Karpas-422 (cell line): ENCODE measurements around the gene MYO1E. TPM values are rescaled to one million over a fixed set of nuclear protein-coding genes. Genes with fewer than 3 reads are reported as not detected.
"Not testable (repeated sequence)": the region's sequence is repeated elsewhere in the genome, so short reads cannot be mapped to it uniquely, and the experiment has no call there.

Experiments used
- DNase-seq: peaks from one replicate; pipeline ENCODE4 v3.0.0-alpha.2; 2015
- H2AFZ ChIP-seq: fragments of 200-600 bp; sonication (generic); 2 replicates; pipeline ENCODE4 v1.6.1; 2014; ENCODE audit warnings: antibody characterized with exemption, low read length, mixed read lengths
- H3K27ac ChIP-seq: fragments of 200-600 bp; sonication (generic); 2 replicates; pipeline ENCODE4 v1.5.1; 2014; ENCODE audit warnings: mild to moderate bottlenecking, low read length, moderate library complexity
- H3K27me3 ChIP-seq: fragments of 200-600 bp; sonication (generic); 2 replicates; pipeline ENCODE4 v1.6.1; 2014; ENCODE audit warnings: low read length, mixed read lengths
- H3K36me3 ChIP-seq: fragments of 200-600 bp; sonication (generic); 2 replicates; pipeline ENCODE4 v1.6.1; 2014; ENCODE audit warnings: low read length, mixed read lengths; ENCODE audit not compliant: insufficient read depth
- H3K4me1 ChIP-seq: fragments of 200-600 bp; sonication (generic); 2 replicates; pipeline ENCODE4 v1.6.1; 2014; ENCODE audit warnings: mild to moderate bottlenecking, low read length, mixed read lengths
- H3K4me2 ChIP-seq: fragments of 200-600 bp; sonication (generic); 2 replicates; pipeline ENCODE4 v1.6.1; 2014; ENCODE audit warnings: low read length, low read depth, mild to moderate bottlenecking; ENCODE audit not compliant: poor library complexity, severe bottlenecking
- H3K4me3 ChIP-seq: fragments of 200-600 bp; sonication (generic); 2 replicates; pipeline ENCODE4 v1.5.1; 2014; ENCODE audit warnings: mild to moderate bottlenecking, antibody characterized with exemption, low read length, mixed read lengths
- H3K79me2 ChIP-seq: fragments of 200-600 bp; sonication (generic); 2 replicates; pipeline ENCODE4 v1.6.1; 2014; ENCODE audit warnings: mild to moderate bottlenecking, low read length, mixed read lengths
- H3K9ac ChIP-seq: fragments of 200-600 bp; sonication (generic); 2 replicates; pipeline ENCODE4 v1.6.0; 2014; ENCODE audit warnings: low read length
- H3K9me2 ChIP-seq: fragments of 200-600 bp; sonication (generic), shearing (Covaris generic); replicated peaks from 2 replicates; pipeline ENCODE4 v1.6.0; 2014; ENCODE audit warnings: mild to moderate bottlenecking, low read length, moderate library complexity; ENCODE audit not compliant: insufficient read depth
- H3K9me3 ChIP-seq: fragments of 300-700, 200-600 bp; sonication (generic); 2 replicates; pipeline ENCODE4 v1.6.1; 2014; ENCODE audit warnings: low read length, mixed read lengths
- H4K20me1 ChIP-seq: fragments of 200-600 bp; sonication (generic); 2 replicates; pipeline ENCODE4 v1.6.1; 2014; ENCODE audit warnings: mild to moderate bottlenecking, antibody characterized with exemption, low read length, low read depth; ENCODE audit not compliant: insufficient read depth
- total RNA-seq: library from RNA; depleted of rRNA; stranded (reverse); fragments of >200 nt; shearing (Covaris generic); gene quantifications from 2 replicates; pipeline ENCODE4 v1.2.3, GENCODE V29; 2014; ENCODE audit warnings: low replicate concordance

MYO1E gene
- total RNA-seq, 1 experiment from 2014 or later, result 1.5 TPM

DNA sequence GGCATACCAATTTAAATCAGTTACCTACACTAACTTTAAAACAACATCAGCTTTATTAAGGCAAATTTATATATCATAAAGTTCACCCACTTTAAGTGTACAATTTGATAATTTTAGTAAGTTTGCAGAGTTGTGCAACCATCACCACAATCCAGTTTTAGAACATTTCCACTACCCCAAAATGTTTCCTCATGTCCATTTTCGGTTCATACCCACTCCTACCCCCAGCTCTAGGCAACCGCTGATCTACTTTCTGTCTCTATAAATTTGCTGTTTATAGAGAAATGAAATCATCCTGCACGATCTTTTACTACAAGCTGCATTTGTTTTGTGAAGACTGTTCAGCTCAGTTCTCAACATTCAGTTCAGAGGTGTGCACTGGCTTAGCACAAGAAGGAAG is 33.8 kb upstream of the MYO1E start:
- H3K4me2 ChIP-seq, result peak overlapping the region; percentile 34
- H2AFZ ChIP-seq, result no peak overlapping the region
- no peaks in the 10 kb centered on the region for H3K9me3 ChIP-seq
- peak; percentile 59 for DNase-seq
- H3K79me2 ChIP-seq, result no peaks in the 10 kb centered on the region
- no peaks in the 10 kb centered on the region for H3K27me3 ChIP-seq
- no peaks in the 10 kb centered on the region for H3K36me3 ChIP-seq
- no peaks in the 10 kb centered on the region for H4K20me1 ChIP-seq
- peaks cover 16% of the 10 kb centered on the region for H3K4me1 ChIP-seq
- no peak overlapping the region for H3K4me3 ChIP-seq
- no peaks in the 10 kb centered on the region for H3K9me2 ChIP-seq
- peak overlapping the region; percentile 24; the same call in 1 of the 2 replicates for H3K27ac ChIP-seq
- H3K9ac ChIP-seq, result no peak overlapping the region

DNA sequence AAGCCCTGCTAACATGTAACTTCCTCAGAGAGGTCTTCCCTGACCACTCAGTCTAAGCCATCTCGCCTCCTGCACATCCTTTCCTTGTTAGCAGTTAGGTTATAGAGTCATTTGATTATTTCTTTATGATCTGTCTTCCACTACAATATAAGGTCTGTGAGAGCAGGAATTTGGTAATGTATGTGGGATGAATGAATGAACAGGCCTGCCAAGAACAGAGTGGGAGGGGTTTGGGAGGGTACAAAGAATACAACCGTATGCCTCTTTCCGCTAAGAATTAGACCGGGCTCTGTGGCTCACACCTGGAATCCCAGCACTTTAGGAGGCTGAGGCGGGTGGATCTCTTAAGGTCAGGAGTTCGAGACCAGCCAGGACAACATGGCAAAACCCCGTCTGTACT is 32.4 kb upstream of the MYO1E start:
- no peak overlapping the region for H3K4me3 ChIP-seq
- no peak for DNase-seq
- peaks cover 19% of the 10 kb centered on the region for H3K4me1 ChIP-seq
- H3K9ac ChIP-seq, result no peak overlapping the region
- H4K20me1 ChIP-seq, result no peaks in the 10 kb centered on the region
- no peaks in the 10 kb centered on the region for H3K27me3 ChIP-seq
- no peak overlapping the region for H3K4me2 ChIP-seq
- no peaks in the 10 kb centered on the region for H3K9me2 ChIP-seq
- no peaks in the 10 kb centered on the region for H3K36me3 ChIP-seq
- H3K27ac ChIP-seq, result no peak overlapping the region
- no peak overlapping the region for H2AFZ ChIP-seq
- no peaks in the 10 kb centered on the region for H3K79me2 ChIP-seq
- H3K9me3 ChIP-seq, result no peaks in the 10 kb centered on the region

GRCh38 chr15:59401824-59402569 is 29.3 kb upstream of the MYO1E start:
- Histone ChIP-seq H3K9me2 (no peaks in the 10 kb centered on the region), H3K79me2 (no peaks in the 10 kb centered on the region), H3K9me3 (no peaks in the 10 kb centered on the region), H3K36me3 (no peaks in the 10 kb centered on the region), H3K4me2 (no peak overlapping the region), H3K4me3 (no peak overlapping the region), H4K20me1 (no peaks in the 10 kb centered on the region), H3K27me3 (no peaks in the 10 kb centered on the region), H3K4me1 (peaks cover 32% of the 10 kb centered on the region), H2AFZ (no peak overlapping the region), H3K9ac (no peak overlapping the region), H3K27ac (no peak overlapping the region)
- no peak for DNase-seq

DNA sequence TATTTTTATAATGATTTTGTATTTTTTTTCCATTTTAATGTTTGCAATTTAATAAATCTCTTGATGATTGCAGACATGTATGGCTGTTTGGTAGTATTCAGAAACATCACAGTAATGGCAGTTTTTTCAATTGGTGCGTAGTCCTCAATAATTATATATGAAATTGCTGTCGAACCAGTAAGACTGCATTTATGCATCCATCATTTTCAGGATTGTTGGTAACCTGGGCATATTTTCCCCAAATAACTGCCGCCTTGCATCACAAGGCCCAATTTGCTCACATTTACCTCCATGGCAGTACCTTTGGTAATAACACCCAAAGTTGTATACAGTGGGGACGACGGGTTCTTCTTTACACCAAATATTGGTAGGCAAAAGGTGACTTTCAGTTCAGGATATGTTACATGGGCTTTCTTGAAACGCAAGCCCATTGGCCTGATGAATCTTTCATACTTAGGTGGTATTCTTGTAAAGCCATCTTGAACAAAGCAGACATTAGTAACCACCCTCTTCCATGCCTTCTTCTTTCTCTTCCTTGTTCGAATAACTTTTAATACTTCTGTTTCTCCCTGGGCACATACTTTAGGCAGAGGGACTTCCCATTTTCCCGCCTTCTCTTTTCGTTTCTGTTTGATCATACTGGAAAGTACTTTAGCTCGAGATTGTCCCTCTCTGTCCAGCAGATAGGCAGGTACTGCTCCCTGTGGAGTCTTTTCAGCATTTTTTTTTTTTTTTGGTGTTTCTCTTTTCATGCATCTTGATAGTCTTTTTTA is 28.6 kb upstream of the MYO1E start:
- not testable (repeated sequence) for H3K36me3 ChIP-seq, H3K9ac ChIP-seq, H3K4me2 ChIP-seq, H3K4me3 ChIP-seq, H3K27me3 ChIP-seq, H2AFZ ChIP-seq, H3K9me2 ChIP-seq, H3K27ac ChIP-seq, H3K79me2 ChIP-seq, H4K20me1 ChIP-seq, DNase-seq, H3K9me3 ChIP-seq
- H3K4me1 ChIP-seq, result peaks cover 25% of the 10 kb centered on the region

- Histone ChIP-seq H3K4me3 (0 out of 2 replicates have a peak overlapping the region, but pooled peaks have one; percentile 13), H3K27ac (no peak overlapping the region), H3K36me3 (no peaks in the 10 kb centered on the region), H3K79me2 (no peaks in the 10 kb centered on the region), H2AFZ (peak overlapping the region; percentile 19; the same call in 1 of the 2 replicates), H3K9me3 (no peaks in the 10 kb centered on the region), H3K9ac (peak overlapping the region; percentile 41; the same call in 1 of the 2 replicates), H3K4me2 (peak overlapping the region; percentile 43), H3K27me3 (no peaks in the 10 kb centered on the region), H3K9me2 (no peaks in the 10 kb centered on the region), H4K20me1 (no peaks in the 10 kb centered on the region), H3K4me1 (peaks cover 19% of the 10 kb centered on the region)
- no peak for DNase-seq
Measured at GRCh38 chr15:59400103-59400813, 27.6 kb upstream of the MYO1E start.

DNA sequence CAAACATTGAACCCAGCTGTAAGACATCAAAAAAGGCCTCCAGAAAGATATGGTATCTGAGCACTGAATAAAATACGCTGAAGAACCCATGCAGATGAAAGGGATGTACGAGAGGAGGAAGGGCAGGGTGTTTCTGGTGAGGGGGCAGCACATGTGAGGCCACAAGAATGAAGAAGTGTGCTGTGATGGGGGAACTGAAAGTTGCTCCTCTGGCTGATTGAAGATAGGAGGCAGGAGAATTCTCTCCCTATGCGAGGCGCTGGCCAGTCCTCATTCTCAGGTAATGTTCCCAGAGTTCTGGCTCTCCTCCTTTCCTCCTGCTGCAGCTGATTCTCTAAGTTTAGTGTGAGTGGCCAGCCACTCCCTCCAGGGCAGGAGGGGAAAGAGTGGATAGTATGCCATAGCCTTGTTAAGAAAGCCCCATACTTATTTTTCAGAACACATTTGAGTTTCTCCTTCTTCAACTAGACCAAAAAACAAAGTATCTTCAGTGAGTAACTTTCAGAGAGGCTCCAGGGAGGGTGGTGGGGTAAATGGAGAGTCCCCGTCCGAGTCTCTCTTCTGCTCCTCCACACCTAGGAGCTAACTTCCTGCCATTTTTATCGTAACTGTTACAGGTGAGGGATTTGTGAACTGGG is 26.9 kb upstream of the MYO1E start:
- DNase-seq, result peak; percentile 76
- Histone ChIP-seq H3K9ac (peak overlapping the region; percentile 41), H3K36me3 (no peaks in the 10 kb centered on the region), H3K4me3 (peak overlapping the region; percentile 13; the same call in 1 of the 2 replicates), H3K9me2 (no peaks in the 10 kb centered on the region), H3K9me3 (no peaks in the 10 kb centered on the region), H4K20me1 (no peaks in the 10 kb centered on the region), H3K27me3 (no peaks in the 10 kb centered on the region), H2AFZ (peak overlapping the region; percentile 19; the same call in 1 of the 2 replicates), H3K79me2 (no peaks in the 10 kb centered on the region), H3K4me1 (peaks cover 19% of the 10 kb centered on the region), H3K4me2 (peak overlapping the region; percentile 43), H3K27ac (no peak overlapping the region)

DNA sequence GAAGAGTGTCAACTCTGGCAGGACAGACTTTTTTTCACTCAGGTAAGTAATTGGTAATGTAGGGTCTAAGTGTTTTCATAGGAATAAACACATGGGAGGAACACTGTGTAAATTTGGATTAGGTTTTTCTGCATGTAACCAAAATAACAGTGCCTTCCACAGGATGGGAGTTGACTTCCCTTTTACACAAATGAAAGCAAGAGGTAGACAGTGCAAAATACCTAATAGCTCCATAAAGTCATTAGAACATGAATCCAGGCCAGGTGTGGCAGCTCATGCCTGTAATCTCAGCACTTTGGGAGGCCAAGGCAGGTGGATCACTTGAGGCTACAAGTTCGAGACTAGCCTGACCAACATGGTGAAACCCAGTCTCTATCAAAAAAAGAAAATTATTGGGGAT is 25.5 kb upstream of the MYO1E start:
- DNase-seq, result no peak
- Histone ChIP-seq H3K27me3 (no peaks in the 10 kb centered on the region), H3K9ac (no peak overlapping the region), H3K9me3 (no peaks in the 10 kb centered on the region), H3K9me2 (no peaks in the 10 kb centered on the region), H3K4me1 (peaks cover 19% of the 10 kb centered on the region), H3K36me3 (no peaks in the 10 kb centered on the region), H4K20me1 (no peaks in the 10 kb centered on the region), H3K4me2 (no peak overlapping the region), H3K79me2 (no peaks in the 10 kb centered on the region), H3K4me3 (no peak overlapping the region), H3K27ac (no peak overlapping the region), H2AFZ (no peak overlapping the region)
